Sigmoid colon (tissue), 7 donors: ENCODE results near the gene MTERF1. TPM values are rescaled to one million over a fixed set of nuclear protein-coding genes. Genes with fewer than 3 reads are reported as not detected.

Experiments
- DNase-seq: peaks from one replicate; pipeline ENCODE4 v3.0.0-alpha.2; 2019
- H3K27ac ChIP-seq, 4 donors: fragments of 200-600 bp; sonication (generic); one replicate each; pipeline ENCODE4 v1.5.1; 2016 to 2019; ENCODE audit warnings: mild to moderate bottlenecking in 1 of 4
- H3K27me3 ChIP-seq, 3 donors: fragments of 200-600 bp; sonication (generic); one replicate each; pipeline ENCODE4 v1.5.1; 2019; ENCODE audit warnings: mild to moderate bottlenecking in 1 of 3
- H3K36me3 ChIP-seq, 4 donors: fragments of 200-600 bp; sonication (generic); one replicate each; pipeline ENCODE4 v1.5.1; 2016 to 2019
- H3K4me1 ChIP-seq, 4 donors: fragments of 200-600 bp; sonication (generic); one replicate each; pipeline ENCODE4 v1.5.1; 2017 to 2019
- H3K4me3 ChIP-seq, 4 donors: fragments of 200-600 bp; sonication (generic); one replicate each; pipeline ENCODE4 v1.5.1; 2017 to 2019; ENCODE audit warnings: mild to moderate bottlenecking in 2 of 4, moderate library complexity in 1 of 4
- H3K9me3 ChIP-seq, 4 donors: fragments of 200-600 bp in 3 of 4; sonication (generic) in 3 of 4; one replicate each; pipeline versions ENCODE4 v1.5.1 to v1.6.1; 2013 to 2019
- EP300 ChIP-seq, 4 donors: sonication (generic); formaldehyde crosslinking; IDR thresholded peaks; one replicate each; pipeline ENCODE4 v1.6.1; 2017; ENCODE audit warnings: antibody characterized with exemption in 4 of 4
- POLR2A ChIP-seq, 2 donors: fragments of 450-650 bp; IDR thresholded peaks; one replicate each; pipeline ENCODE4 v1.6.1; 2016; ENCODE audit warnings: antibody characterized with exemption in 2 of 2, mild to moderate bottlenecking in 2 of 2, moderate library complexity in 2 of 2
- POLR2AphosphoS5 ChIP-seq, 4 donors: sonication (generic); formaldehyde crosslinking; IDR thresholded peaks; one replicate each; pipeline ENCODE4 v1.6.1; 2017; ENCODE audit warnings: antibody characterized with exemption in 4 of 4
- WGBS, 2 donors: extraction: QIAGEN DNeasy Blood & Tissue Kit; methylation state at CpG; one replicate each; pipeline ENCODE4 v1.1.7; 2013; 5-methylcytosine and 5-hydroxymethylcytosine counted together
- intact Hi-C: fragments of 100-400 bp; cut with DNase I; formaldehyde crosslinking; loops from one replicate; pipeline ENCODE4 v1.15.1; 2023
- polyA plus RNA-seq, 3 donors: library from polyadenylated mRNA; stranded (reverse); fragments of 200-250 nt; gene quantifications; one replicate each; pipeline ENCODE4 v1.2.3, GENCODE V29; 2013
- total RNA-seq, 4 donors: library from RNA; depleted of rRNA; stranded (reverse); fragments of >200 nt; gene quantifications; one replicate each; pipeline ENCODE4 v1.1.0, GENCODE V29; 2016
- TF ChIP-seq, protein P1 (sequence below), 4 experiments: fragments of 450-650 bp in 3 of 4; fragments of 200-600 bp in 1 of 4; IDR thresholded peaks; one replicate each; pipeline ENCODE4 v1.5.1; 2016 to 2019; ENCODE audit warnings: antibody characterized with exemption in 4 of 4, mild to moderate bottlenecking in 3 of 4, moderate library complexity in 2 of 4
- donor health status: healthy with polysubstance abuse.
- donor health status: Bipolar disorder and iron deficiency.
- donor health status: healthy.

MTERF1 gene
- total and polyA plus RNA-seq, 7 donors, result 6.6 to 11.6 (median 9.5) TPM

DNA sequence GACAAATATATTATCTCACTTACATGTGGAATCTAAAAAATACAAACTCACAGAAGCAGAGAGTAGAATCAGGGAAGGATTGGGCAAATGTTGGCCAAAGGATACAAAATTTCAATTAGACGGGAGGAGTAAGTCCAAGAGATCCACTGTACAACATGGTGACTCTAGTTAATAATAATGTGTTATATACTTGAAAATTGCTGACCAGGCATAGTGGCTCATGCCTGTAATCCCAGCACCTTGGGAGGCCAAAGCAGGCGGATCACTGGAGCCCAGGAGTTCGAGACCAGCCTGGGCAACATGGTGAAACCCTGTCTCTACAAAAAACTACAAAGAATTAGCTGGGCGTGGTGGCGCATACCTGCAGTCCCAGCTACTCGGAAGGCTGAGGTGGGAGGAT, 16.4 kb downstream of the MTERF1 start:
- H3K4me1 ChIP-seq, result no peaks in the 10 kb centered on the region
- no peaks in the 10 kb centered on the region for H3K36me3 ChIP-seq
- intact Hi-C loops, result no loop called here
- 98 to 99% methylated on average over 6 of the region's 6 CpGs for WGBS, 2 donors
- no peak for DNase-seq
- no peaks in the 10 kb centered on the region for H3K27me3 ChIP-seq
- H3K4me3 ChIP-seq, result no peak overlapping the region
- TF ChIP-seq EP300 (IDR thresholded peaks at IDR 0.05) (no peak), POLR2AphosphoS5 (IDR thresholded peaks at IDR 0.05) (no peak)
- H3K9me3 ChIP-seq, result no peaks in the 10 kb centered on the region
- H3K27ac ChIP-seq, result no peak overlapping the region

DNA sequence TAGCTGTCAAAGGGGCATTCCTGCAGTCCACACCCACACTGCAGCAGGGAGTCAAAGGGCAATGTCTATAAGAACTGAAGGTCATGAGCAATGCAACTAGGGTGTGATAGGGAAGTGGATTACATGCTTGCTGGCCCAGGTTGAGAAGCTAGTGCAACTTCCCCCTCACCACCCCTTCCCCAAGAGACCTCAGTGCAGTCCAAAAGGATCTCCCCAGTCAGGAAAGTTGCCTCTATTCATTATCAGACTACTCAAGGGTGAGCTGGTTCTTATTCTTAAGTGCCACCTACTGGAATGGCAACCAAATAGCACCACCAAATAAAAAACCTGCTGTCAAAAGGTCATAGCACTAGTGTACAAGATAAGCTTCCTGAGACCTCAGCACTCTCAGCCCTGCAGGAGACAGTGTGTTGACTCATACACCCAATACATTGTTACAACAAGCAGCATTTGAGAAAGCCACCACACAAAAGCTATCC, 28.2 kb downstream of the MTERF1 start:
- no peaks in the 10 kb centered on the region for H3K36me3 ChIP-seq
- intact Hi-C loops, result no loop called here
- no peaks in the 10 kb centered on the region for H3K27me3 ChIP-seq
- H3K4me3 ChIP-seq, result no peak overlapping the region
- TF ChIP-seq EP300 (IDR thresholded peaks at IDR 0.05), result no peak
- no peak for TF ChIP-seq POLR2A (IDR thresholded peaks at IDR 0.05)
- TF ChIP-seq, protein P1, sequence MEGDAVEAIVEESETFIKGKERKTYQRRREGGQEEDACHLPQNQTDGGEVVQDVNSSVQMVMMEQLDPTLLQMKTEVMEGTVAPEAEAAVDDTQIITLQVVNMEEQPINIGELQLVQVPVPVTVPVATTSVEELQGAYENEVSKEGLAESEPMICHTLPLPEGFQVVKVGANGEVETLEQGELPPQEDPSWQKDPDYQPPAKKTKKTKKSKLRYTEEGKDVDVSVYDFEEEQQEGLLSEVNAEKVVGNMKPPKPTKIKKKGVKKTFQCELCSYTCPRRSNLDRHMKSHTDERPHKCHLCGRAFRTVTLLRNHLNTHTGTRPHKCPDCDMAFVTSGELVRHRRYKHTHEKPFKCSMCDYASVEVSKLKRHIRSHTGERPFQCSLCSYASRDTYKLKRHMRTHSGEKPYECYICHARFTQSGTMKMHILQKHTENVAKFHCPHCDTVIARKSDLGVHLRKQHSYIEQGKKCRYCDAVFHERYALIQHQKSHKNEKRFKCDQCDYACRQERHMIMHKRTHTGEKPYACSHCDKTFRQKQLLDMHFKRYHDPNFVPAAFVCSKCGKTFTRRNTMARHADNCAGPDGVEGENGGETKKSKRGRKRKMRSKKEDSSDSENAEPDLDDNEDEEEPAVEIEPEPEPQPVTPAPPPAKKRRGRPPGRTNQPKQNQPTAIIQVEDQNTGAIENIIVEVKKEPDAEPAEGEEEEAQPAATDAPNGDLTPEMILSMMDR (IDR thresholded peaks at IDR 0.05), result no peak
- no peak for TF ChIP-seq POLR2AphosphoS5 (IDR thresholded peaks at IDR 0.05)
- H3K9me3 ChIP-seq, result no peaks in the 10 kb centered on the region
- peaks cover 0 to 7% (median 0%) of the 10 kb centered on the region in 4 donors for H3K4me1 ChIP-seq
- H3K27ac ChIP-seq, result no peak overlapping the region
- DNase-seq, result no peak

DNA sequence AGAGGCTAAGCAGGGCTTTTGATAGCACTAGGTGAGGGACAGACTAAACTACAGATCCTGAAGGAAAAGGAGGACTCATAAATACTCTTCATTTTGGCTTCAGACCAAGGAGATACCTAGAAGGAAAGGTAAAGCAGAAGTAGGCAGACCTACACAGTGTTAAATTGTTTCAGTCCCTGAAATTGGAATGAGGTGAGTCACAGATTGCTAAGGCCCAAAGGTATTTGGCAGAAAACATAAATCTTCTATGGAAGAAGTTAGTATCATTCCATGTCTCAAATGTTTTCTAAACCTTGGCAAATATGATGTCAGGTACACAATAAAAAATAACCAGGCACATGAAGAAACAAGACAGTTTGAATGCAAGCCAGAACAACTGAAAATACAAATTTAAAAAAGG, 30.0 kb downstream of the MTERF1 start:
- Histone ChIP-seq H3K27ac (no peak overlapping the region), H3K27me3 (no peaks in the 10 kb centered on the region), H3K4me3 (no peak overlapping the region), H3K4me1 (peaks cover 0 to 7% (median 0%) of the 10 kb centered on the region in 4 donors), H3K36me3 (no peaks in the 10 kb centered on the region), H3K9me3 (no peaks in the 10 kb centered on the region)
- TF ChIP-seq, protein P1 (IDR thresholded peaks at IDR 0.05), result no peak
- TF ChIP-seq EP300 (IDR thresholded peaks at IDR 0.05), result no peak
- no peak for TF ChIP-seq POLR2AphosphoS5 (IDR thresholded peaks at IDR 0.05)
- intact Hi-C loops, result no loop called here
- no peak for DNase-seq

DNA sequence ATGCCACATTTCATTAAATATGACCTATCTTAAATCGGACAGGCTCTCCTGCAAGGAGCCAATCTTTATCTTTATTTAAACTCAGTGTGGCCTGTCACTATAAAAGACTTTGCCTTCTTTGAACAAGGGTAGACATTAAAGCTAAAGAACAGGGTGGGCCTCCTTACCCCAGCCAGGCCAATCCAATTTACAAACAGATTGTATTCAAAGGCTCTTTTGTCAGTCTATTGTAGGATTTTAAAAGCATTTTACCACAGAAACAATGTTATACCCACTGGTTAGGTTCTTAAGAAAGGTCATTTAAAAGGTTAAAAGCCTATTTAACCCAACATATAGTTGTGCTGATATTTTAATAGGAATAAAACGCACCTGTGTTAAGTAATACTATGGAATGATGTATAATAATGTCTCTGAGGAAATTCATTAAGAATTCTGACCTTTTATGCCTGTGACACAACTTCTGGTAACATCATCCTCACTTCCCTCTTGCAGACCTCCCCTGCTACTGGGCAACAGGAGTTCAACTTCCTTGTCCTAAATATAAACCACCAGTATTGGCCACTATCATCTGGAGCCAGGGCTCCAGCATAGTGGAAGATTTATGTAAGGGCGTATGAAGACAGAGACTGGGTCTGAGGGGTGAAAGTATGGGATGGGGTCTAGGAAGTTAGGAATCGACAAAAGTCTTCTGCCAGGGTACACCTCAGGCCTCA, 32.5 kb downstream of the MTERF1 start:
- TF ChIP-seq EP300 (IDR thresholded peaks at IDR 0.05) (no peak), POLR2AphosphoS5 (IDR thresholded peaks at IDR 0.05) (no peak), POLR2A (IDR thresholded peaks at IDR 0.05) (no peak)
- TF ChIP-seq, protein P1 (IDR thresholded peaks at IDR 0.05), result no peak
- no peak for DNase-seq
- peaks cover 0 to 7% (median 0%) of the 10 kb centered on the region in 4 donors for H3K4me1 ChIP-seq
- no peaks in the 10 kb centered on the region for H3K36me3 ChIP-seq
- H3K9me3 ChIP-seq, result no peaks in the 10 kb centered on the region
- H3K4me3 ChIP-seq, result no peak overlapping the region
- no peaks in the 10 kb centered on the region for H3K27me3 ChIP-seq
- 88 to 94% methylated on average over 4 of the region's 4 CpGs for WGBS, 2 donors
- no peak overlapping the region for H3K27ac ChIP-seq
- intact Hi-C loops, result no loop called here

DNA sequence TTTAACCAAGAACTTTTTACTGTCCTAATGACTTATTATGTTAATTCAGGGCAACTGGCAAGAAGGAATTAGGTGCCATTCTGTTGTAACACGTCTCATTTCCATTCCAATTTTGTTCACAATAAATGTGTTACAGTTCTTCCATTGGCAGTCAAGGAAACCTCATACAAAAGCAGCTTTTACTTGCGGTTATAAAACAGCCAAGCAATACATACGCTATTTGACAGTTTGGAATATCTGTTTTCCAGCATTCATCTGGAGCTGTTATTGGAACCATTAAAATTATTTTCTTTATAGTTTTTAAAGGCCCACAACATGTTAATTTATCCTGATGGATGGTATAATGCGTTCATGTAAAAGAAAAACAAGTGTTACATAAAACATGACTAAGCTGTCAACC, 33.3 kb downstream of the MTERF1 start:
- TF ChIP-seq, protein P1 (IDR thresholded peaks at IDR 0.05), result no peak
- TF ChIP-seq POLR2AphosphoS5 (IDR thresholded peaks at IDR 0.05), result no peak
- no peak for TF ChIP-seq POLR2A (IDR thresholded peaks at IDR 0.05)
- DNase-seq, result no peak
- Histone ChIP-seq H3K9me3 (no peaks in the 10 kb centered on the region), H3K4me3 (no peak overlapping the region), H3K27ac (no peak overlapping the region), H3K36me3 (no peaks in the 10 kb centered on the region), H3K27me3 (no peaks in the 10 kb centered on the region), H3K4me1 (peaks cover 0 to 7% (median 0%) of the 10 kb centered on the region in 4 donors)
- intact Hi-C loops, result no loop called here
- 89 to 93% methylated on average over 4 of the region's 4 CpGs for WGBS, 2 donors
